Hematopoietic multipotent progenitor cell treated with erythropoietin and hydrocortisone succinate and interleukin-3 and kit ligand, for 15 days (in vitro differentiated cells): Measurements from ENCODE around the gene CTNNA3.
"Not testable (repeated sequence)": the region's sequence is repeated elsewhere in the genome, so short reads cannot be mapped to it uniquely, and the experiment has no call there.

ENCODE experiments used
- DNase-seq: peaks from one replicate; pipeline ENCODE4 v3.0.0-alpha.2; 2015; ENCODE audit warnings: low spot score

Gene CTNNA3

GRCh38 chr10:67246066-67246555 is 449.9 kb downstream of the CTNNA3 start:
- no peak for DNase-seq

DNA sequence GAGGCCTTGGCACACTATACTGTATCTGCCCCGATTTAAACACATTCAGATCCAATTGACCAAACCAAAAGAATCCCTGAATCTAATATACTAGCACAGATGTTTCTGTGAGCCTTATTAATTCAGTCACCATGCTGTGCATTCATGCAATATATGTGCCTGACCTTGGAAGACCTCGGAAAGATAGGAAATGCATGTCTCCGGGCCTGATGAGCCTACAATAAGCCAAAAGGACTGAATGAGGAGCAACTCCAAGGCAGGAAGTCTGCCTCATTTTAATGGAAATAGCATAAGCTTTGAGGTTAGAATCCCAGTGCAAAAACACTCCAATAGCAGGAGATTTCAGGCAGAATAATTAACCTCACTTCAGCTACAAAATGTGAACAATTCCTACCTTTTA is 453.5 kb downstream of the CTNNA3 start:
- DNase-seq: no peak

- DNase-seq: no peak
Measured at GRCh38 chr10:67241451-67241850, 454.5 kb downstream of the CTNNA3 start.

GRCh38 chr10:67239864-67240497 is 456.0 kb downstream of the CTNNA3 start:
- no peak for DNase-seq

DNA sequence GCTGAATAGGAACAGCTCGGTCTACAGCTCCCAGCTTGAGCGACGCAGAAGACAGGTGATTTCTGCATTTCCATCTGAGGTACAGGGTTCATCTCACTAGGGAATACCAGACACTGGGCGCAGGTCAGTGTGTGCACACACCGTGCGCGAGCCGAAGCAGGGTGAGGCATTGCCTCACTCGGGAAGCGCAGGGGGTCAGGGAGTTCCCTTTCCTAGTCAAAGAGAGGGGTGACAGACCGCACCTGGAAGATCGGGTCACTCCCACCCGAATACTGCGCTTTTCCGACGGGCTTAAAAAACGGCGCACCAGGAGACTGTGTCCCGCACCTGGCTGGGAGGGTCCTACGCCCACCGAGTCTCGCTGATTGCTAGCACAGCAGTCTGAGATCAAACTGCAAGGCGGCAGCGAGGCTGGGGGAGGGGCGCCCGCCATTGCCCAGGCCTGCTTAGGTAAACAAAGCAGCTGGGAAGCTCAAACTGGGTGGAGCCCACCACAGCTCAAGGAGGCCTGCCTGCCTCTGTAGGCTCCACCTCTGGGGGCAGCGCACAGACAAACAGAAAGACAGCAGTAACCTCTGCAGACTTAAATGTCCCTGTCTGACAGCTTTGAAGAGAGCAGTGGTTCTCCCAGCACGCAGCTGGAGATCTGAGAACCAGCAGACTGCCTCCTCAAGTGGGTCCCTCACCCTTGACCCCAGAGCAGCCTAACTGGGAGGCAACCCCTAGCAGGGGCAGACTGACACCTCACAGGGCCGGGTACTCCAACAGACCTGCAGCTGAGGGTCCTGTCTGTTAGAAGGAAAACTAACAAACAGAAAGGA is 465.1 kb downstream of the CTNNA3 start:
- not testable (repeated sequence) for DNase-seq

DNA sequence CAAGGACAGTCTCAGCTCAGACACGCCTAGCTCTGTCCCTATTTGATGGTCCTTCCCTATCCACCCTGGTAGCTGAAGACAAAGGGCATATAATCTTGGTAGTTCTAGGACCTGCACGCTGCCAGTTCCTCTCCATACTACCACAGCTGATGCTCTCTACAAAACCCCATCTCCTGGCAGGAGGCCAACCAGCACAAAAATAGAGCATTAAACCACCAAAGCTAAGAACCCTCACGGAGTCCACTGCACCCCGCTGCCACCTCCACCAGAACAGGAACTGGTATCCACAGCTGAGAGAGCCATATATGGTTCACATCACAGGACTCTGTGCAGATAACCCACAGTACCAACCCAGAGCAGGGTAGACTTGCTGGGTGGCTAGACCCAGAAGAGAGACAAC is 470.8 kb downstream of the CTNNA3 start:
- no peak for DNase-seq

GRCh38 chr10:67224553-67224952 is 471.4 kb downstream of the CTNNA3 start:
- DNase-seq: no peak

- no peak for DNase-seq
Measured at GRCh38 chr10:67222934-67223333, 473.1 kb downstream of the CTNNA3 start.

- no peak for DNase-seq
Measured at GRCh38 chr10:67221939-67222494, 474.0 kb downstream of the CTNNA3 start.

GRCh38 chr10:67211680-67212079 is 484.3 kb downstream of the CTNNA3 start:
- no peak for DNase-seq

GRCh38 chr10:67207923-67208322 is 488.1 kb downstream of the CTNNA3 start:
- not testable (repeated sequence) for DNase-seq

GRCh38 chr10:67200913-67201564 is 495.0 kb downstream of the CTNNA3 start:
- no peak for DNase-seq

DNA sequence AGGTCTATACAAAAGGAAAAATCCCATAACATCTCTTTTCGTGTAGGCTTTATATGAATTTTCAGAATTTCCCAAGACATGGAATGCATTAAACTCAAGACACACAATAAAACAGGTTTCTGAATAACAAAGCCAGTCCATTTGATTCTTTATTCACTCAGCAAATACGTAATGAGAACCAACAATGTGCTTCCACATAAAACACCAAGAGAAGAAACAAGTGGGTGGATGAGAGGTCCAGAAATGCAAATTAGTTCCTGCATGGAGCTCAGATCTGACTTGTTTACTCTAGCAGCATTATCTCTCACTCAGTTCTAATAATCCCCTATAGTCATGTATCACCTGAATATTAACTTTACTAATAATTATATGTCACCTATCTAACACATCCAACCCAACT is 520.6 kb downstream of the CTNNA3 start:
- no peak for DNase-seq

GRCh38 chr10:67173787-67174186 is 522.2 kb downstream of the CTNNA3 start:
- DNase-seq: no peak

DNA sequence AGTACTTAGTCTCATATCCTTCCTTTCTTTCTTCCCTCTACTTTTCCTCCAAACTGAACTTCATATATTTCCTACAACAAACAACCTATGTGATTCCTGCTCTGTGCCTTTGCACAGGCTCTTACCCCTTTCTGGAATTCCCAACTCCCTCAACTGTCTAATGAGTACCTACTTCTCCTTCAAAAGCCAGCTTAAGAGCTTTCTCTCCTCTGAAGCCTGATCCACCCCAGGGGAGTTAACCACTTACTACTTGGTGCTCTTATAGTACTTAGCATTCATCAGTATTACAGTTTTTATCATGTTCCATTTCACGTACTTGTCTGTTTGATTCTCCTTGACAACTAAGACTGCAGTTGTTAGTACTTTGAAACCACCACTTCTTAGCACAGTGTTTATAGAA is 524.0 kb downstream of the CTNNA3 start:
- DNase-seq: no peak

DNA sequence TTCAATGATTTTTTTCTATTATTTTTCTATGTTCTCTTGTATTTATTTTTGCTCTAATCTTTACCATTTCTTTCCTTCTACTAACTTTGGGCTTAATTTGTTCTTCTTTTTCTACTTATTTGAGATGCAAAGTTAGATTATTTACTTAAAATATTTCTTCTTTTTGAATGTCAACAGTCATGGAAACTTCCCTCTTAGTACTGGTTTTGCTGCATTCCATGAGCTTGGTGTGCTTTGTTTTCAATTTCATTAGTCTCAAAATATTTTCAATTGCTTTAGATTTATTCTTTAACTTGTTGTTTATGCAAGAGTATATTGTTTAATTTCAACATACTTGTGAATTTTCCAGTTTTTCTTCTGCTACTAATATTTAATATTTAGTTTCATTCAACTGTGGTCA is 539.8 kb downstream of the CTNNA3 start:
- DNase-seq: no peak

- DNase-seq: no peak
Measured at GRCh38 chr10:67151471-67151870, 544.5 kb downstream of the CTNNA3 start.

DNA sequence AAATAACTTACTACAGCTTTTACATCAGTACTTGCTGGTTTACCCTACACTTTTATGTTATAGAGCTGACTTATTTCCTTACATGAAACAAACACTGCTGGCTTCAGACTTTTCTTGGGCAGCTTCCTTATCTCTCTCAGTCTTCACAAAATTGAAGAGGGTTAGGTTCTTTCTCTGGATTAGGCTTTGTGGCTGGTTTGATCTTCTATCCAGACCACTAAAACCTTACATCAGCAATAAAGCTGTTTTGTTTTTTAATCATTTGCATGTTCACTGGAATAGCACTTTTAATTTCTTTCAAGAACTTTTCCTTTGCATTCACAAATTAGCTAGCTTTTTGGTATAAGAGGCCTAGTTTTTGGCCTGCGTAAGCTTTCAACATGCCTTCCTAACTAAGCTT is 551.5 kb downstream of the CTNNA3 start:
- DNase-seq: no peak

GRCh38 chr10:67141300-67141699 is 554.7 kb downstream of the CTNNA3 start:
- no peak for DNase-seq

- no peak for DNase-seq
Measured at GRCh38 chr10:67140641-67141040, 555.4 kb downstream of the CTNNA3 start.

- no peak for DNase-seq
Measured at GRCh38 chr10:67127441-67127840, 568.6 kb downstream of the CTNNA3 start.

GRCh38 chr10:67119651-67120050 is 576.3 kb downstream of the CTNNA3 start:
- DNase-seq: no peak

GRCh38 chr10:67115972-67116371 is 580.0 kb downstream of the CTNNA3 start:
- no peak for DNase-seq
